Hepatocyte (in vitro differentiated cells): Measurements from ENCODE around the gene TWF2. TPM values are rescaled to one million over a fixed set of nuclear protein-coding genes. Genes with fewer than 3 reads are reported as not detected.

Experiments used
- DNase-seq: peaks from one replicate; pipeline ENCODE4 v3.0.0-alpha.2; 2016; ENCODE audit warnings: low spot score
- H2AFZ ChIP-seq: fragments of 200-600 bp; sonication (generic); 2 replicates; pipeline ENCODE4 v1.6.0; 2016; ENCODE audit warnings: antibody characterized with exemption, mild to moderate bottlenecking
- H3K27ac ChIP-seq: fragments of 200-600 bp; sonication (generic); 2 replicates; pipeline ENCODE4 v1.5.1; 2016; ENCODE audit warnings: mild to moderate bottlenecking
- H3K27me3 ChIP-seq: fragments of 200-600 bp; sonication (generic); 2 replicates; pipeline ENCODE4 v1.6.1; 2016
- H3K36me3 ChIP-seq: fragments of 200-600 bp; sonication (generic); replicated peaks from 2 replicates; pipeline ENCODE4 v1.5.1; 2016; ENCODE audit warnings: low read depth; ENCODE audit not compliant: insufficient read depth
- H3K4me1 ChIP-seq: fragments of 200-600 bp; sonication (generic); 2 replicates; pipeline ENCODE4 v1.5.1; 2016; ENCODE audit warnings: mild to moderate bottlenecking, moderate library complexity; ENCODE audit not compliant: insufficient read depth
- H3K4me2 ChIP-seq: fragments of 200-600 bp; sonication (generic); 2 replicates; pipeline ENCODE4 v1.6.0; 2016
- H3K4me3 ChIP-seq: fragments of 200-600 bp; sonication (generic); 2 replicates; pipeline ENCODE4 v1.5.1; 2016; ENCODE audit warnings: mild to moderate bottlenecking
- H3K79me2 ChIP-seq: fragments of 200-600 bp; sonication (generic); 2 replicates; pipeline ENCODE4 v1.6.0; 2017; ENCODE audit warnings: mild to moderate bottlenecking
- H3K9me2 ChIP-seq: fragments of 200-600 bp; sonication (generic); replicated peaks from 2 replicates; pipeline ENCODE4 v1.6.0; 2017; ENCODE audit warnings: mild to moderate bottlenecking; ENCODE audit not compliant: insufficient read depth
- H3K9me3 ChIP-seq: fragments of 200-600 bp; sonication (generic); 2 replicates; pipeline ENCODE4 v1.5.1; 2016; ENCODE audit warnings: low read depth, mild to moderate bottlenecking
- H4K20me1 ChIP-seq: fragments of 200-600 bp; sonication (generic); 2 replicates; pipeline ENCODE4 v1.6.0; 2016; ENCODE audit warnings: mild to moderate bottlenecking; ENCODE audit not compliant: insufficient read depth, poor library complexity, severe bottlenecking
- EZH2 ChIP-seq: fragments of 200-600 bp; sonication (generic); IDR thresholded peaks from 2 replicates; pipeline ENCODE4 v1.6.1; 2016; ENCODE audit warnings: antibody characterized with exemption, mild to moderate bottlenecking, borderline replicate concordance
- EZH2phosphoT487 ChIP-seq: fragments of 200-600 bp; sonication (generic); IDR thresholded peaks from one replicate; pipeline ENCODE4 v1.6.1; 2018; ENCODE audit warnings: antibody characterized with exemption, mild to moderate bottlenecking, low read depth, moderate library complexity; ENCODE audit not compliant: unreplicated experiment, severe bottlenecking
- WGBS: methylation state at CpG from one replicate; pipeline ENCODE4 v1.1.6; 2016; ENCODE audit warnings: low lambda C conversion rate; ENCODE audit errors: missing lambda C conversion rate; 5-methylcytosine and 5-hydroxymethylcytosine counted together
- polyA plus RNA-seq: library from polyadenylated mRNA; unstranded; fragments of >200 nt; fragmentation: Nextera tagmentation; extraction: Ambion mirVana; gene quantifications from 2 replicates; pipeline ENCODE4 v1.2.1, GENCODE V29; 2016
- total RNA-seq: library from RNA; depleted of rRNA; stranded (reverse); fragments of >200 nt; gene quantifications from 2 replicates; pipeline ENCODE4 v1.2.3, GENCODE V29; 2014
- TF ChIP-seq, protein P1 (sequence below): fragments of 200-600 bp; sonication (generic); IDR thresholded peaks from 2 replicates; pipeline ENCODE4 v1.5.1; 2016; ENCODE audit warnings: antibody characterized with exemption, mild to moderate bottlenecking; ENCODE audit not compliant: poor library complexity

Gene TWF2
- total and polyA plus RNA-seq, 2 experiments from 2014 or later = 47.4 to 52.5 TPM

DNA sequence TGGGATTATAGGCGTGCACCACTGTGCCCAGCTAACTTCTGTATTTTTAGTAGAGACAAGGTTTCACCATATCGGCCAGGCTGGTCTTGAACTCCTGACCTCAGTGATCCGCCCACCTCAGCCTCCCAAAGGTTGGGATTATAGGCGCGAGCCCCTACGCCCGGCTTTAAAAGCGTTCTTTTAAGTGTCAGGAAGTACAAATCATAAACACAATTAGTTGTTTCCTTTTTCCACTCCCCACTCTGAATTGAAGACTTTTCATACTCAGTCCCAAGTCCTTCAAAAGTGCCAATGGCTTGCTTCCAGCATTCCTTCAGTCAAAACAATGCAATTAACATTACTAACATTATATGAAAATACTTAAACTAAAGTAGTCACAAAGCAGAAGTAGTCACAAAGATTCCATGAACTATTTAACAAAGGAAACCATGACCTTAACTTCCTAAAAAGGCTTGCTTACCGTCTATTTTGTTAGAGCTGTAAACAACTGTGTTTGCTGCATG lies 31.3 kb upstream of the TWF2 start:
- TF ChIP-seq, protein P1, sequence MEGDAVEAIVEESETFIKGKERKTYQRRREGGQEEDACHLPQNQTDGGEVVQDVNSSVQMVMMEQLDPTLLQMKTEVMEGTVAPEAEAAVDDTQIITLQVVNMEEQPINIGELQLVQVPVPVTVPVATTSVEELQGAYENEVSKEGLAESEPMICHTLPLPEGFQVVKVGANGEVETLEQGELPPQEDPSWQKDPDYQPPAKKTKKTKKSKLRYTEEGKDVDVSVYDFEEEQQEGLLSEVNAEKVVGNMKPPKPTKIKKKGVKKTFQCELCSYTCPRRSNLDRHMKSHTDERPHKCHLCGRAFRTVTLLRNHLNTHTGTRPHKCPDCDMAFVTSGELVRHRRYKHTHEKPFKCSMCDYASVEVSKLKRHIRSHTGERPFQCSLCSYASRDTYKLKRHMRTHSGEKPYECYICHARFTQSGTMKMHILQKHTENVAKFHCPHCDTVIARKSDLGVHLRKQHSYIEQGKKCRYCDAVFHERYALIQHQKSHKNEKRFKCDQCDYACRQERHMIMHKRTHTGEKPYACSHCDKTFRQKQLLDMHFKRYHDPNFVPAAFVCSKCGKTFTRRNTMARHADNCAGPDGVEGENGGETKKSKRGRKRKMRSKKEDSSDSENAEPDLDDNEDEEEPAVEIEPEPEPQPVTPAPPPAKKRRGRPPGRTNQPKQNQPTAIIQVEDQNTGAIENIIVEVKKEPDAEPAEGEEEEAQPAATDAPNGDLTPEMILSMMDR = no peak
- TF ChIP-seq EZH2phosphoT487 (no peak), EZH2 (no peak)
- Histone ChIP-seq H3K4me2 (no peak overlapping the region), H3K4me3 (no peak overlapping the region), H2AFZ (no peak overlapping the region), H4K20me1 (peaks cover 88% of the 10 kb centered on the region), H3K4me1 (peaks cover 16% of the 10 kb centered on the region), H3K27me3 (no peaks in the 10 kb centered on the region), H3K27ac (peak overlapping the region; percentile 58), H3K79me2 (peaks cover 100% of the 10 kb centered on the region), H3K9me3 (no peaks in the 10 kb centered on the region), H3K9me2 (no peaks in the 10 kb centered on the region), H3K36me3 (no peaks in the 10 kb centered on the region)
- no peak for DNase-seq
- WGBS = 78% methylated on average over 9 of the region's 9 CpGs

DNA sequence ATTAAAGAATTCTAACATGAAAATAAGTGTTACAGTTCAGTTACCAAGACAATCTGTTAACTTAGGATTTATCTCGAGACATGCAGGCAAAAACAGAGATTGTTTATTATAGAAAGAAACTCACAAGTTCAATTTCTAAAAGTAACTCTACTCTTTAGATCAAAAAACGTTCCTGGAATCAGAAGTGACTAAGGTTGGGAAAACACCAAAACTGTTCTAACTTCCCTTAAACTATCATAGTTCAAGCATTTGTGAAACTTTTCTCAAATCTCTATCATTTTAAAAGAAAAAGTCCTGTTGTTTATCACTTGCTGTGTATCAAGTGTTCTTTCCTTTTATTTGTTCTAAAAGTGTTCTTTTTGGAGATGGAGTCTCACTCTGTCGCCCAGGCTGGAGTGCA lies 30.8 kb upstream of the TWF2 start:
- peaks cover under 1% of the 10 kb centered on the region for H3K36me3 ChIP-seq
- H3K4me2 ChIP-seq = no peak overlapping the region
- H3K4me3 ChIP-seq = no peak overlapping the region
- WGBS = 85% methylated on average over 3 of the region's 3 CpGs
- H2AFZ ChIP-seq = no peak overlapping the region
- no peak for DNase-seq
- peaks cover 100% of the 10 kb centered on the region for H3K79me2 ChIP-seq
- no peak for TF ChIP-seq EZH2
- no peak for TF ChIP-seq EZH2phosphoT487
- TF ChIP-seq, protein P1 = no peak
- H4K20me1 ChIP-seq = peaks cover 84% of the 10 kb centered on the region
- peak overlapping the region; percentile 58 for H3K27ac ChIP-seq
- no peaks in the 10 kb centered on the region for H3K9me3 ChIP-seq
- no peaks in the 10 kb centered on the region for H3K27me3 ChIP-seq
- no peaks in the 10 kb centered on the region for H3K9me2 ChIP-seq
- H3K4me1 ChIP-seq = peaks cover 14% of the 10 kb centered on the region

DNA sequence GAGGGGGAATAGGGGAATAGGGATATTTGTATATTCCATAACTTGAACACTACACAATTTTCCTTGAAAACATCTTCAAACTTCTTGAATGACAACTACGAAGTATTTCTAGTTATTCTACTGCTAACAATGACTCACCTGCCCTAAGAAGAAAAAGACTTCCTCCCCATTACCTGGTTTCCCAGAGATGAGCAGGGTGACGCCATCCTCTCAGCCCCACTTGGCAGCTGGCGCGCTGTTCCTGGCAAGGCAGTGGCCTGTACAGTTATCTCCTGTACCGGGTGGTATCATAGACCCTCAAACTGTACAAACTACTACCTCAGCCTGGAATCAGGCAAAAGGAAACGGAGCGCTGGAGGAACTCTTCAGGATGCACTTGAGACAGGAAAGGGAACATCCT lies 29.1 kb upstream of the TWF2 start:
- Histone ChIP-seq H3K27ac (no peak overlapping the region), H3K4me3 (no peak overlapping the region)

More for the DNA sequence above, 29.1 kb upstream of the TWF2 start:
- Histone ChIP-seq H3K79me2 (peaks cover 100% of the 10 kb centered on the region), H2AFZ (no peak overlapping the region), H3K27me3 (no peaks in the 10 kb centered on the region), H3K9me3 (no peaks in the 10 kb centered on the region), H3K36me3 (peaks cover 4% of the 10 kb centered on the region), H3K4me1 (peaks cover 14% of the 10 kb centered on the region), H3K4me2 (no peak overlapping the region), H4K20me1 (peaks cover 79% of the 10 kb centered on the region), H3K9me2 (no peaks in the 10 kb centered on the region)
- TF ChIP-seq EZH2phosphoT487 (no peak), EZH2 (no peak)
- TF ChIP-seq, protein P1 = no peak
- 95% methylated on average over 7 of the region's 7 CpGs for WGBS
- no peak for DNase-seq
